Mucosa of descending colon (tissue), 3 donors: ENCODE results near the gene FAM98B. TPM values are rescaled to one million over a fixed set of nuclear protein-coding genes. Genes with fewer than 3 reads are reported as not detected.

Experiments
- ATAC-seq: fragments of 200-7000 bp; cut with Tn5 transposase; one replicate; pipeline ENCODE4 v1.9.1; 2020; ENCODE audit warnings: mild to moderate bottlenecking, moderate library complexity
- DNase-seq, 3 donors: peaks; one replicate each; pipeline ENCODE4 v3.0.0-alpha.2; 2020
- H3K36me3 ChIP-seq: fragments of 200-600 bp; one replicate; pipeline ENCODE4 v1.8.0; 2021; ENCODE audit warnings: low read depth, mild to moderate bottlenecking
- H3K4me1 ChIP-seq: fragments of 200-600 bp; one replicate; pipeline ENCODE4 v1.8.0; 2021; ENCODE audit warnings: low read depth, mild to moderate bottlenecking
- H3K4me3 ChIP-seq: fragments of 200-600 bp; one replicate; pipeline ENCODE4 v1.8.0; 2021; ENCODE audit warnings: mild to moderate bottlenecking
- H3K9me3 ChIP-seq: fragments of 200-600 bp; one replicate; pipeline ENCODE4 v1.8.0; 2021; ENCODE audit warnings: mild to moderate bottlenecking
- CTCF ChIP-seq: fragments of 200-600 bp; IDR thresholded peaks from one replicate; pipeline ENCODE4 v1.8.0; 2022; ENCODE audit warnings: antibody characterized with exemption, mild to moderate bottlenecking
- intact Hi-C, 2 donors: fragments of 100-400 bp; cut with DNase I in 1 of 2; cut with micrococcal nuclease in 1 of 2; formaldehyde crosslinking; loops; one replicate each; pipeline versions ENCODE4 v1.11.0 to v1.11.1; 2022; cut with DNase I, micrococcal nuclease
- total RNA-seq, 3 donors: library from RNA; stranded (reverse); fragmentation: NEBNext Ultra II Directional in 2 of 3; extraction: Animal tissue kit (Norgen Biotek cat#: 25700) in 2 of 3; gene quantifications; one replicate each; pipeline versions ENCODE4 v1.2.1 to v1.2.4, GENCODE V29; 2021 to 2023
- donor health status: DM: no; HTN: no; CAD: no; lungs with moderate emphysema.
- donor health status: DM: no; HTN: no; CAD: no.
- donor health status: DM: no; HTN: yes; CAD: no.

Gene FAM98B
- total RNA-seq, 3 donors from 2014 or later = 15.8 to 29.7 (median 21.9) TPM

- DNase-seq (no peak), ATAC-seq (no peak)
- Histone ChIP-seq H3K9me3 (no peaks in the 10 kb centered on the region), H3K36me3 (no peaks in the 10 kb centered on the region), H3K4me3 (no peak overlapping the region), H3K4me1 (no peaks in the 10 kb centered on the region)
- no peak for TF ChIP-seq CTCF
- intact Hi-C loops = no loop called here
Measured at GRCh38 chr15:38490242-38490922, 36.5 kb downstream of the FAM98B start.

- no peak for DNase-seq
Measured at GRCh38 chr15:38496151-38496550, 42.2 kb downstream of the FAM98B start.

GRCh38 chr15:38499651-38500050 is 45.7 kb downstream of the FAM98B start:
- Histone ChIP-seq H3K4me3 (no peak overlapping the region), H3K36me3 (no peaks in the 10 kb centered on the region), H3K9me3 (no peaks in the 10 kb centered on the region), H3K4me1 (no peaks in the 10 kb centered on the region)
- intact Hi-C loops = no loop called here
- no peak for TF ChIP-seq CTCF
- no peak for ATAC-seq
- no peak for DNase-seq

More at GRCh38 chr15:38496151-38496550, 42.2 kb downstream of the FAM98B start:
- no peaks in the 10 kb centered on the region for H3K4me1 ChIP-seq
- H3K36me3 ChIP-seq = no peaks in the 10 kb centered on the region
- TF ChIP-seq CTCF = no peak
- H3K4me3 ChIP-seq = no peak overlapping the region
- H3K9me3 ChIP-seq = no peaks in the 10 kb centered on the region
- ATAC-seq = no peak
- intact Hi-C loops = no loop called here

- Histone ChIP-seq H3K36me3 (no peaks in the 10 kb centered on the region), H3K9me3 (no peaks in the 10 kb centered on the region), H3K4me3 (no peak overlapping the region), H3K4me1 (no peaks in the 10 kb centered on the region)
- DNase-seq = no peak
- intact Hi-C loops = no loop called here
- ATAC-seq = no peak
- no peak for TF ChIP-seq CTCF
Measured at GRCh38 chr15:38503496-38503895, 49.6 kb downstream of the FAM98B start.

GRCh38 chr15:38504680-38505467 is 50.9 kb downstream of the FAM98B start:
- Histone ChIP-seq H3K4me1 (no peaks in the 10 kb centered on the region), H3K36me3 (no peaks in the 10 kb centered on the region), H3K9me3 (no peaks in the 10 kb centered on the region), H3K4me3 (no peak overlapping the region)
- no peak for TF ChIP-seq CTCF
- DNase-seq (no peak), ATAC-seq (no peak)
- intact Hi-C loops = no loop called here
